NCI-H1048 (cell line): ENCODE data around the gene ULK4.
"Not testable (repeated sequence)": the region's sequence is repeated elsewhere in the genome, so short reads cannot be mapped to it uniquely, and the experiment has no call there.

Experiments
- DNase-seq: peaks from one replicate; lab custom pipeline; 2025; lab: John Stamatoyannopoulos, UW

The ULK4 gene

DNA sequence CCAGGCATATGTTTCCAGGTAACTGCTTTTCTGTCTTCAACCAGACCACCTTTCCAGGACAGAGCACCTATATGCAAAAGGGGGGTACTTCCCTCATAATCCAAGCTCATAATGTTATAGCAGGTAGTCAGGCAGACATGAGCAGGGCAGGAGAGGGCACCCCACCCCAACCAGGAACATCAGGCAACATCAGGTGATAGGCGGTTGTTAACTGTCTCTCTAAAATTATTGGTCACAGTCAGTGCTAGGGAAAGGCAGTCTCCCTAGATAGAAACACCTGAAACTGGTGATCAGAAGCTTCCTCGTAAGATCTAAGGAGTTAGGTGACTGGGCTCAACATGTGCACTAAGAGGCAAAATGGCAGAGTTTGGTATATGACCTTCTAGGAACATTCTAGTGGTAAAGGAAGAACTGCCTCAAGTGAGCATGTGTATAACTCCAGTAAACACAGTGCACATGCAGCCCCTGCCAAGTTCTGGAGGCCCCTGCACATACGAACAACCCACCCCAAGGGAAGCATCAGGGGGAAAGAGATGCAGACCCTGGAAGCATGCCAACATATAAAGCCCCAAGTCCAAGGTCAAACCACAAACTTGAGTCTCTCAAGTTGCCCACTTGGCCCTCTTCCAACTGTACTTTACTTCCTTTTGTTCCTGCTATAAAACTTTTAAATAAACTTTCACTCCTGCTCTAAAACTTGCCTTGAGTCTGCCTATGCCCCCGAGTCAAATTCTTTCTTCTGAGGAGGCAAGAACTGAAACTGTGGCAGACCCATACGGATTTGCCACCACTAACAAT, 270.9 kb downstream of the ULK4 start:
- DNase-seq, result no peak

DNA sequence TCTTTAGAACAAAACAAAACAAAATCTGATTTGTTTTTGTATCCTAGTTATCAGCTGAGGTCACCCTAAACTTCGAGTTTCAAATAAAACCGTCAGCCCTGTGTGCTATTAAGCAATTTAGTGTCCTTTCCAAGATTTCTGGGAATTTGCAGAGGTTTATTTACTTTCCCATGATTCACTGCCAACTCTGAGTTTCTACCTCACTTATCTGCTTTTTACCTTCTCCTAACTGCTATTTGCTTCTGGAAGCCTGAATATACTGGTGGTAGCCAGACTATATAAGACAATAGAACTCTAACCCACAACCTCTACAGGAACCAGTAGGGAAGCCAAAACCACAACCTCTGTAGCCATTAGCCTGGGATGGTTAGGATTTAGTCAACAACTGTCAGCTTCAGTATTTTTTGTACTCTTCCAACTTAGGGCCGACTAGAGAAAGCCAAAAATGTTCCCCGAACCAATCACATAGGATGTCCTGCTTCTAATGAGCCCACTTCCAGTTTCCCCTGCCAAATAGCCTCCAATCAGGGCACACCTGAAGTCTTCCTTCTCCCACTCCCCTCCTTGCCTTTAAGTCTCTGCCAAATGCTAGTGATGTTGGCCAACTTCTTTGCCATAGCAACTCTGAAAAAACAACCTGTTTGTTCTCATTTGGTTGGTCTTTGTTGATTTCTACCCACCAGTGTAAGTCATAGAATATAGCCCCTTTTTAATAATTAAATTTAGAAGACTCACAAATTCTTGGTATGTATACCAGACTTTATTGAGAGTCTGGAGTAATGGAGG, 273.1 kb downstream of the ULK4 start:
- no peak for DNase-seq

DNA sequence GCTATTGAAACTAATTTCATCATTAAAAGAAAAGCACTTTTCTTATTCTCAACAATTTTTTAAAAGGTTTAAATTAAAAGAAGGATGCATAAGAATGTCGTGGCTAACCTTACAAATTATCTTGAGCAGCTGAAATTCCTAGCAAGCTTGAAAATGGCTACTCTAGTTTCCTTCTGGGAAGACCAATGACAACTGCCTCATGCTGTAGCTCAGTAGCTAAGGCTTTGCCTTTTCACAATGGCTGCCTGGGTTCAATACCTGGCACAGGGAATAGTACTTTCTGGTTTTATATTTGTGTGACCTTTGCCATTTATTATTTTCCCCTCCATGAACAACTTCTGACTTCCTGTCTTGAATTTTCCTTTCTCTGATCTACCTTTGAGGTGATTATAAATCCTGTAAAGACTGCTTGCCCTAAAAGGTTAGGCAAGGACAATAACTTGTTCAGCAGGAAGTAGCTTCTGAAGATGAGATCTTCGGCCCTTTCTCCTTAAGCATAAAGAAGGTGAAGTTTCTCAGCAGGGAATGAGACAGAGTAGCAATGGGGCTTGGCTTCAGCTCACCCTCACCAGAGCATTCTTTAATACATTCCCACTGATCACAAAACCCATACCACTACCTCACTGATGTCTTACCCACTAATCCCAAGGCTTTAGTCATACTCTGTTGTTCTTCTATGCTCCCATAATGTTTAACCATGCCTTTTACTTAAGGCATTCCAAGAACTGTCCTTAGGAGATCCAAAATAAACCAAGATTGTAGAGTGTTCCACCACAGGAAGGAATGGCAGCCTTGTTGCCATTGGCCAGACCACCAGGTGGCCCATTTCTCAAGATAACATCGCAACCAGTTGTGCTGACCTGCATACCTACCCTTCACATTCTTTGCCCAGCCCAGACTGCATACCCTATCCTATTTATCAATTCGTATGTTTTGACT, 276.8 kb downstream of the ULK4 start:
- DNase-seq, result no peak

DNA sequence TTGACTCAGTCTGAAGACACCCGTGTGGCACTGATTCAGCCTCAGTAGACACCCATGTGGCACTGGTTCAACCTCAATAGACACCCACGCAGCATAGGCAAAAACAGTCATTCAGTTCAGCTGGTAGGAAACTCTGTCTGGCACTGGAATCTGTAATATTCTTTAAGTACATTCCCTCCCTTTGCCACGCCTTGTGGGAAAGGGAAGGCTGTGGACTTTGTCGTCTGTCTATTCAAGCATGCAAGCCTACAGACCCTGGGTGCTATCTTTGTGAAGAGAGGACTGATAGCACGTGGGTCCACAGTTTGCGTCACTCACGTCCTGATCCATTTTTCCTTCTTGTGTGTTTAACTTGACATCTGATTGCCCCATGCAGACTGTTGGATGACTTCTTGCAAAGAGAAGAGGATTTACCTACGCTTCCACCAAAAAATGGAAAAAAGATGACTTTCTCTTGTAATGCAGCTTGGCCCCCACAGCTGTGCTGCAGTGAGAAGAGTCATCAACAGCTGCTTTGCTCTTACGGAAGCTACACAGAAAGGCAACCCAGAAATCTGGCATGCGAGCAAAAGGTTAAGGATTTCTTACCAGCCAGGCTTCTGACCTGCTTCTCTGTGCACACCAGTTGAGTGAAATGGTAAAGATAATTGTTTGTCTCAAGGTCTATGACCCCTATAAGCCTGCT, 278.1 kb downstream of the ULK4 start:
- DNase-seq, result no peak

DNA sequence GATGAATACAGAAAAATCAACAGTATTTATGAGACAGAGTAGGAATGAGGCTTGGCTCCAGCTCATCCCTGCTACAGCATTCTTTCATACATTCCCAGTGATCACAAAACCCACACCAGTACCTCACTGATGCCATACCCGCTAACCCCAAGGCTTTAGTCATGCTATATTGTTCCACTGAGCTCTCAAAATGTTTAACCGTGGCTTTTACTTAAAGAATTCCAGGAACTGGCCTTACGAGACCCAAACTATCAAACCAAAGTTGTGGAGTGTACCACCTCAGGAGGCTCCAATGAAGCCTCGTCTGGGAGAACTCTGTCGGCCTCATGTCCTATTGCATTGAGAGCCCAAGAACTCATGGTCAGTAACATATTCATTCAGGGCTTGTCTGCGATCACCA, 278.9 kb downstream of the ULK4 start:
- DNase-seq, result no peak

DNA sequence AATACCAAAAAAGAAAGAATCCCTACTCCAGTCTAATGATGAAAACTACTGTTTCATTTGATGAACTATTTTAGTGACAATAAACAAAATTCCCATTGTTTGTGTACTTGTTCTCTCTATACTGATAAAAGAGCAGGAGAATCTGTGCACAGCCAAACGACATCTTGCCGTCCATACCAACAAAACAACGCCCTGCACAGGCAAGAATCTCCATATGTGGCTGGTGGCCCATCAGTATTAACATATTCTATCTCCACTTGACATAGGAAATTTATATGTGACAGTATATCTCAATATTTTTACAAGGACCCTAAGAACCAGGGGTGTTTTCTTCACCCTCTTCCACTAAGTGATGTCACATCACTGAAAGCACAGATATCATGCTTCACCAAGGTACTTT, 279.5 kb downstream of the ULK4 start:
- no peak for DNase-seq

DNA sequence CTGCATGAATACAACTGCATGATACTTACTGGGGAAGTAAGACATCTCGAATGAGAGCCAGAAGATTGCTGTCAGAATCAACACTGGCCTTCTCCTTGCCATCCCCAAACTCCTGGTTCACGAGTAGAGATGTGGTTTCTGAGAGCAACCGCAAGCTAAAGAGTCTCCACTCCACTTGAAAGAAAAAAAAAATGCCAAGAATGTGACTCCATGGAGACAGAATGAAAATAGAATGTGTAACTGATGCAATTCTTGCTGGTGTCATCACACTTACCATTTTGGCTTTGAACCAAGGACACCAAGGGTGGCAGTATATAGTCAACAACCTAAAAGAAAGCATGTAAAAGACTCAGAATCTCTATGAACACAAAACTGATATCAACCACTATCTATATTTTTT, 280.4 kb downstream of the ULK4 start:
- DNase-seq, result no peak

DNA sequence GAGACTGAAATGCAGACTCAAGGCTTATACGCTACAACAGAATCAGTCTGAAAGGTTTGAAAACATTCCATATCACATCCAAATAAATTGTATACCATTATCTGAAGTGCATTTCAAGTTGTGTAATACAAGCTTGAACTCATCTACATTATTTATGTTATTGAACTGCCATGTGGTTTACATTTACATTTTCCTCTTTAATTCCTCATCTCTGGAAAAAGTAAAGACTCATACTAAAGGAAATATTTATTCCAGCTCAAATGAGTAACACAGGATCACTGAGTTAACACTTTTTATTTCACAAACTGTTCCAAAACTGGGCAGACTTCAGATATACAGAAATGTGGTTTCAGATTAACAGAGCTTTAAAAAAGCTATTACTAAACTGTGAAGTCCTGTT, 282.5 kb downstream of the ULK4 start:
- DNase-seq, result no peak

DNA sequence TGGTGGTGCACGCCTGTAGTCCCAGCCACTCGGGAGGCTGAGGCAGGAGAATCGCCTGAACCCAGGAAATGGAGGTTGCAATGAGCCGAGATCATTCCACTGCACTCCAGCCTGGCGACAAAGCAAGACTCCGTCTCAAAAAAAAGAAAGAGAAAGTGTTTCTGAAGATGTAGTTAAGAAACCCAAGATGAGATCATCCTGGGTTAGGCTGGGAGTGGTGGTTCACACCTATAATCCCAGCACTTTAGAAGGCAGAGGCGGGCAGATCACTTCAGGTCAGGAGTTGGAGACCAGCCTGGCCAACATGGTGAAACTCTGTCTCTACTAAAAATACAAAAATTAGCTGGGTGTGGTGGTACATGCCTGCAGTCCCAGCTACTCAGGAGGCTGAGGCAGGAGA, 286.8 kb downstream of the ULK4 start:
- DNase-seq, result not testable (repeated sequence)

DNA sequence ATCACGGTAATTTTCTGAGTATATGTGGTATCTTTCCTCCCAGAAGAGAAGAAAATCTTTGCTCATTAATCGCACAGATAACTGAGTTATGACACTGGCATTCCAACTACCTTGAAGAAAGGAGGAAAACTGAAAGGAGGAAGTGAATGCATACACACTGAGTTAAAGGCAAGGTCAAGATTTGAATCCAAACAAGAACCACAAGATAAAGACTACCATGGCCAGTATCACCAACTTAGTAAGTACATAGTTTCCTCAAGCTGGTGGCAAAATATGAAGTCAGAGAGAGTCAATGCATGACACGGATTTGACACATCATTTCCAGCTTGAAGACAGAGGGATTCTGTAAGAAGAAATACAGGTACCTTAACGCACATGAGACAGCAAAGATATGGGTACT, 287.5 kb downstream of the ULK4 start:
- DNase-seq, result no peak

DNA sequence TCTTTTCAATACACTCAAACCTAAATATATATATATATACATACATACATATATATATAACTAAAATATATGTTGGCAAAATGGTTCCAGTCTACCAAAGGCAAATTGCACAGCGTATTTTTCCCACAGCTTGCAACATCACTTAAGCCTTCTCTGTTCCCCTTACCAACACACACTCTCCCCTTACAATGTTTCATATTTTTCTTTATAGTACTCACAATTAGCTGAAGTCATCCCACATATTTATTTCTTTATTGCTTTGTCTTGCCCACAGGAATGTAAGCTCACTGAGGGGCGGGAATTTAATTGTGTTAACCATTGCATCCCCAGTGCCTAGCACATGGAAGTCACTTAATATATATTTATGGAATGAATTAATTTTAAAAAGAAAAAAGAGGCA, 288.3 kb downstream of the ULK4 start:
- no peak for DNase-seq

DNA sequence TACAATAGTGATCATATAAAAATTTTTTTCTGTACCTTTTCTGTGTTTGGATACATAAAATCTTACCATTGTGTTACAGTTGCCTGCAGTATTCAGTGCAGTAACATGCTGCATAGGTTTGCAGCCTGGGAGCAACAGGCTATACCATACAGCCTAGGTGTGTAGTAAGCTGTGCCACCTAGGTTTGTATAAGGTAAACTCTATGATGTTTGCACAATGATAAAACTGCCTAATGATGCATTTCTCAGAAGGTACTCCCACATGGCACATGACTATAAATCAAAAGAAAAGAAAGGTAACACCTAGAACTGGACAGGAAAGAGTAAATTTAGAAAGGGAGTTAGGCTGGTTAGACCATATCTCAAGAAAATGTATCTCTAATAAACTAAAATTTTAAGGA, 293.5 kb downstream of the ULK4 start:
- DNase-seq, result no peak

DNA sequence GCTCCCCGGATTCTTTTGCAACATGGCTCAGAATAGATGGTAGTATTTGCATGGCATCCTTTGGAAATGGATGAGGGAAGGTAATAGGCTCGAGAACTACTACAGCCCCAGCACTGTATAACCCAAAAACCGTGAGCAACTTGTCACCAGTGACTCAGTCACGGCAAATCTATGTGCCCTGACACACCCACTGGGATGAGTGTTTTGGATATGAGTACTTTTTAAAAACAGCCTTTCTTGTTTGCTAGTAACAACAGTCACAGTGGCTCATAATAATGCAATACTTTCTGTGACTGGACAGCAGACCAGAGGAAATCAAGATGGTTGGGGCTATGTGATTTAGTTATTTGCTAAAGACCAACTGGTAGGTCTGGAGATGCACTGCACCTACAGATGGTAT, 299.6 kb downstream of the ULK4 start:
- DNase-seq, result no peak

DNA sequence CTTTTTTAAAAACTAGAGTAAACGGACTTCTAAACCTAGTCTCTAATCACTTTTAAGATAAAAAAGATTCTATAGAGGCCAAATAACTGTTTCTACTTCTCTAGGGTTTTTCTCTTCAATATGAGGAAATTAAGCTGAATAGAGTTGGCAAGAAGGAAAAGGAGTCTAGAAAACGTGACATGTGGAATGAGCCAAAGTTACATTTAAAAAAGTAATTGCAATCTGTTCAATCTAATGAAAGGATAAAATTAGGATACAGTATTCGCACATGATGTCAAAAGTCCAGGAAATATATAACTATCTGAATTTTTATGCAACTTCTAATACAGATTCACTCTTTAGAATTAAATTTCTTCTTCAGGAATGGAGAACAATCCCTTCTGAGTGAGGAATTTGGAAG, 300.1 kb downstream of the ULK4 start:
- no peak for DNase-seq

DNA sequence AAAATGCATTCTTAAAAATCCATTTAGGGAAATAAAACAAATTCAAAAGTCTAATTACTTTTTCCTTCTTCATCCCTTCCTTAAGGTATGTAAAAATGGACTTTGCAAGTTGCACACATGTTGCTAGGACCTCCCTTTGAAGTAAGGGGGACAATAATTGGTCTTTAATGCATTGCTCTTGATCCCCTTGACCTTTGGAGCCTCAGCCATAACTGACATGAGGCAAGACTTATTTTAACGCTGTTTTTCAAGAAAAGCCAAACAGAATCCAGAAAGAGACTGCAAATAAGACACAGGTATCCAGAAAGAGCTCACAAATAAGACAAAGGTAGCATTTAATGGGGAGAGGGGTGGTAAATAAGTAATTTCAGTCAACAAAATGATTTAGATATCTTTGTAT, 301.4 kb downstream of the ULK4 start:
- no peak for DNase-seq

DNA sequence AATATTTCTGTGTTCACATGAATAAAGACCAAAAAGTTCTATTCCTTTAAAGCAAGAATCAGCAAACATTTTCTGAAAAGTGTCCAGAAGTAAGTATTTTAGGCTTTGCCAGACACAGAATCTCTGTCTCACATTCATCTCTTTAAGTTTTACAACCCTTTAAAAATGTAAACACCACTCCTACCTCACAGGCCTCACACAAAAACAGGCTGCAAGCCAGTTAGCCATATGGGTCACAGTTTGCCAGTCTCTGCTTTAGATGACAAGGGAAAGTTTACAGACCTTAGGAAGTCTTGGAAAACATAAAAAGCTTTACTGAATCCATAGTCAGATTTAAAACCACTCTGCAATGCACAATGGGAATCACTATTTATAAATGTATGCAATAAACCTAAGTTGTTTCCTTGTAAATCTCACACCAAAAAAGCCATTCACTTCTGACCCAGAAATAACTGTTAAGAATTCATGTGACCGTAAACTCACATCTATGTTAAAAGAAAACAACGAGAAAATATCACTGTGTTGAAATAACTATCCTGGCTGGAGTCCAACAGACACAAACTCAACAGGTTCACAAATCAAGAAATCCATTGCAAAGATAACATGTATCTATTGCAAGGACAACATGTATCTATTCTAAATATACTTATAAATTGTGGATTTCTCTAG, 308.2 kb downstream of the ULK4 start:
- no peak for DNase-seq

DNA sequence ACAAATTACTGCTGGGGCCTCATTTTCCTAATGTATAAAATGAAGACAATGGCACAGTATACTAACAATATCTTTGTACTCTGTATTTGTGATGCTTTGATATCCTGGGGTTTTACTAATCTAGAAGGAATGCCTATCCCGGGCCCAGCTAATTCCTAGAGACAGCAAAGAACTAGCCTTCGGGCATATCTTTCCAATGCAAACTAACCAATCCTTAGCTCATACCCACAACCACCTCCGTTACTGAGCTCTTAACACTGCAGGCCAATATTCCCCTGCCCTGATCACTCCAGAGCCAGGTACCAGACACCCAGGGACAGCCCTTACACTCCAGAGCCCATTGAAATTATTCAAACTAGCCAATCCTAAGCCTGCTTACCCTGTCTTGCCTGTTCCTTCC, 309.0 kb downstream of the ULK4 start:
- no peak for DNase-seq

DNA sequence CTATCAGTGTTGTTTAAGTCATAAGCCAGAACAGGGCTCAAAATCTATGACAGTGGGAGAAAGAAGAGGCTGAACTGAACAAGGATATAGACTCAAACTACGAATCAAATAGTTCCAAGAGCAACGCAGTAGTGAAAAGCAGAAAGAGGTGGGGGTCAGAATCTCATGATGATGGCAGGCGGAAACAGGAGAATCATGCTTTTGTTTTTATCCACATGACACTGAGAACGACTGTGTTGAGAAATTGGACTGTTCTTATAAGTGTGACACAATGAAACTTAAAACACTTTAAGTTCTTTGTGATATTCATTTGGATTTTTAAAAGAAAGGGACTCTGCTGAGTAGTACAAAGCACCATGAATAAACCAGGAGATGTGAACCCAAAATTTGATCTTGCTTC, 309.4 kb downstream of the ULK4 start:
- no peak for DNase-seq

DNA sequence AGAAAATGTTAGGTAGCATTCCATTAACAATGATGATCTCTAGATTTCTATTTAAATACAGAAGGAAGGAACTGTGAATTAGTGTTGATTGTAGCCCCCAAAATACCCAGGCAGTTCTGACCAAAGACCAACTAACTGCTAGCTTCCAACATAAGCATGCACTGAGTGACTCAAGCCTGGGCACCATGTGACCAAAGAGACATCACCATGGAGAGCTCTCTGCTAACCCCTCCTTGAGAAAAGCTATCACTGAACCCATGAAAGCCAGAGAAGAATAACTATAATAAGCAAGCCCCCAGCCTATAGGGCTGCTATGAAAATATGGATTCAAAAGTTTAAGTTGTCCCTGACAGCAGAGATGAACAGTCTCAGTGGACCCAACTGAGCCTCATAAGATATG, 310.2 kb downstream of the ULK4 start:
- no peak for DNase-seq

DNA sequence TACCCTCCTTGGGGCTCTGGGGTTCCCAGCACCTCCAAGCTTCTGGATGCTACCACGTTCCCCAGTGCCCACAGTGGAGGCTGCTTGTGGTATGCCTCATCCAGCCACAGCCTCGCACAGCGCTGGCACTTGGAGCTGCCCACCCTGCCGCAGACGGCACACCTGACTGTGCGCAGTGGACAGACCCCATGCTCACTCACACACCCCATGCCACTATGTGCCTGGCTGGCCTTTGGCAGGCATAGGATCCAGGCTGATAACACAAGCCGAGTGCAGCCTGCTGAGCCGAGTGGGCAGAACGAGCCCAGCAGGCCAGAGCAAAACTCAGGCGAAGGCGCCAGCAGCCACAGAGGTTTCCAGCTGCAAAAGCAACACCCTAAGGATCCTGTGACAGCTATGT, 311.5 kb downstream of the ULK4 start:
- no peak for DNase-seq

DNA sequence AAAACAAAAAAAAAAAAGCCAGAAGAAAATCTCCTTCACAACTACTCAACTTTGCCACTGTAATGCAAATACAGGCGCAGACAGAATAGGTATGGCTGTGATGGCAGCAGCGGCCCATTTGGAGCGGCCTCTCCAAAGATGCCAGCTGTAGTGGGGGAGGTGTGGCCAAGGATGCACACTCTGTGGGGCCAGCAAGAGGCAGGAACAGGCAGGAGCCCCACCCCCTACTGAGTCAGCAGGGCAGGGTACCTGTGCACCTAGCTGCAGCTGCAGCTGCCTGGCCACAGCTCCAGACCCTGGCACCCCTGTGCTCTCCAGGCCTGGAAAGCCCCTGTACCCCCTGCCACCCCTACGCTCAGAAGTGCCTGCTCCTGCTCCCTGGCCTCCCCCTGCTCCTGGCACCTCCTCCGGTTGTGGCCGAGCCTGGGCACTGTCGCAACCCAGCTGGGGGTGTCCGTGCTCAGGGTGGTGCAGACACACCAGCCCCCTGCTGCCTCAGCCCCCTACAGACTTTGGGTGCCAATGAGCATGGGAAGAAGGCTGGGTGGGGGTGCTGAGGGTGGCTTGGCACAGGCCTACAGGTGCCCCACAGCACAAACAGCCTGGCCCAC, 312.7 kb downstream of the ULK4 start:
- DNase-seq, result no peak
